PC-3 (cell line): ENCODE results near the gene STAT6. TPM values are rescaled to one million over a fixed set of nuclear protein-coding genes. Genes with fewer than 3 reads are reported as not detected.
A peak's percentile ranks its signal among the peaks of the same experiment; 100 is the strongest.

Source experiments
- ATAC-seq: fragments of 200-7000 bp; cut with Tn5 transposase; 2 replicates; pipeline ENCODE4 v1.9.1; 2020; ENCODE audit warnings: mild to moderate bottlenecking, moderate library complexity
- Bru-seq: library from RNA; stranded (reverse); fragments of 400-500 nt; gene quantifications from one replicate; lab custom pipeline; 2021; lab: Mats Ljungman, UMichigan
- BruChase-seq, 2 experiments: library from RNA; stranded (reverse); fragments of 400-500 nt; gene quantifications; one replicate each; lab custom pipeline; 2021; lab: Mats Ljungman, UMichigan
- BruUV-seq: library from RNA; stranded (reverse); fragments of 400-500 nt; replicated peaks from 2 replicates; lab custom pipeline; 2021; lab: Mats Ljungman, UMichigan
- CTCF ChIA-PET: fragments of 300-600 bp; sonication (Branson Sonifier 250); formaldehyde crosslinking; loops from one replicate; lab custom pipeline; 2022; ENCODE audit warnings: antibody characterized with exemption; lab: Charles Lee
- POLR2A ChIA-PET: fragments of 300-600 bp; sonication (Branson Sonifier 250); formaldehyde crosslinking; loops from one replicate; lab custom pipeline; 2022; ENCODE audit warnings: antibody characterized with exemption; ENCODE audit not compliant: unreplicated experiment; lab: Charles Lee
- DNase-seq: peaks from one replicate; pipeline ENCODE4 v3.0.0-alpha.2; 2015
- H2AFZ ChIP-seq: fragments of 300-600 bp; sonication (generic); 2 replicates; pipeline ENCODE4 v1.6.0; 2016; ENCODE audit warnings: antibody characterized with exemption, low read length
- H3F3A ChIP-seq: fragments of 300-600 bp; sonication (generic); one replicate; pipeline ENCODE4 v1.6.0; 2017; ENCODE audit warnings: antibody characterized with exemption, low read length, control low read depth, mild to moderate bottlenecking; ENCODE audit not compliant: unreplicated experiment
- H3K27ac ChIP-seq: fragments of 300-600 bp; sonication (generic); 2 replicates; pipeline ENCODE4 v1.5.1; 2016; ENCODE audit warnings: mild to moderate bottlenecking, low read length
- H3K27me3 ChIP-seq: fragments of 300-600 bp; sonication (generic); 2 replicates; pipeline ENCODE4 v1.6.1; 2016; ENCODE audit warnings: low read length, mixed read lengths
- H3K36me3 ChIP-seq: fragments of 300-600 bp; sonication (generic); 2 replicates; pipeline ENCODE4 v1.6.1; 2016; ENCODE audit warnings: low read depth, mixed run types, low read length, mixed read lengths
- H3K4me1 ChIP-seq: fragments of 300-600 bp; sonication (generic); 2 replicates; pipeline ENCODE4 v1.5.1; 2016; ENCODE audit warnings: low read length; ENCODE audit not compliant: insufficient read depth
- H3K4me2 ChIP-seq: fragments of 300-600 bp; sonication (generic); 2 replicates; pipeline ENCODE4 v1.6.0; 2016; ENCODE audit warnings: low read length
- H3K4me3 ChIP-seq: fragments of 300-600 bp; sonication (generic); 2 replicates; pipeline ENCODE4 v1.5.1; 2016; ENCODE audit warnings: mild to moderate bottlenecking, low read length, mixed read lengths
- H3K79me2 ChIP-seq: fragments of 300-600 bp; sonication (generic); 2 replicates; pipeline ENCODE4 v1.6.1; 2017; ENCODE audit warnings: low read length, mixed read lengths
- H3K9ac ChIP-seq: fragments of 300-600 bp; sonication (generic); 2 replicates; pipeline ENCODE4 v1.6.0; 2016; ENCODE audit warnings: mild to moderate bottlenecking, low read length
- H3K9me2 ChIP-seq: fragments of 300-600 bp; sonication (generic); replicated peaks from 2 replicates; pipeline ENCODE4 v1.6.1; 2016; ENCODE audit warnings: mixed run types, low read length, mixed read lengths
- H3K9me3 ChIP-seq: fragments of 300-600 bp; sonication (generic); 2 replicates; pipeline ENCODE4 v1.6.1; 2016; ENCODE audit warnings: low read length, mixed read lengths
- H4K20me1 ChIP-seq: fragments of 300-600 bp; sonication (generic); 2 replicates; pipeline ENCODE4 v1.6.1; 2016; ENCODE audit warnings: low read length, mixed read lengths
- EZH2 ChIP-seq: fragments of 300-600 bp; sonication (generic); IDR thresholded peaks from one replicate; pipeline ENCODE4 v1.6.1; 2017; ENCODE audit warnings: antibody characterized with exemption, mild to moderate bottlenecking, low read length; ENCODE audit not compliant: unreplicated experiment
- EZH2phosphoT487 ChIP-seq: fragments of 300-600 bp; sonication (generic); IDR thresholded peaks from 2 replicates; pipeline ENCODE4 v1.6.1; 2018; ENCODE audit warnings: mild to moderate bottlenecking, antibody characterized with exemption, low read length, borderline replicate concordance
- intact Hi-C: fragments of 100-400 bp; cut with micrococcal nuclease; formaldehyde crosslinking; loops from 2 replicates; pipeline ENCODE4 v1.9.0; 2023
- long read RNA-seq: library from polyadenylated mRNA; unstranded; transcript quantifications from one replicate; pipeline ENCODE4 v2.0.0, GENCODE V29; 2021; ENCODE audit not compliant: unreplicated experiment
- total RNA-seq: library from RNA; depleted of rRNA; stranded (reverse); fragments of >200 nt; gene quantifications from 2 replicates; pipeline ENCODE4 v1.2.3, GENCODE V29; 2014; rRNA removed
- TF ChIP-seq, protein P1 (sequence below): fragments of 300-600 bp; sonication (generic); conservative IDR thresholded peaks from 2 replicates; pipeline ENCODE4 v1.5.1; 2017; ENCODE audit warnings: antibody characterized with exemption, low read depth, mild to moderate bottlenecking, low read length

STAT6 gene, protein sequence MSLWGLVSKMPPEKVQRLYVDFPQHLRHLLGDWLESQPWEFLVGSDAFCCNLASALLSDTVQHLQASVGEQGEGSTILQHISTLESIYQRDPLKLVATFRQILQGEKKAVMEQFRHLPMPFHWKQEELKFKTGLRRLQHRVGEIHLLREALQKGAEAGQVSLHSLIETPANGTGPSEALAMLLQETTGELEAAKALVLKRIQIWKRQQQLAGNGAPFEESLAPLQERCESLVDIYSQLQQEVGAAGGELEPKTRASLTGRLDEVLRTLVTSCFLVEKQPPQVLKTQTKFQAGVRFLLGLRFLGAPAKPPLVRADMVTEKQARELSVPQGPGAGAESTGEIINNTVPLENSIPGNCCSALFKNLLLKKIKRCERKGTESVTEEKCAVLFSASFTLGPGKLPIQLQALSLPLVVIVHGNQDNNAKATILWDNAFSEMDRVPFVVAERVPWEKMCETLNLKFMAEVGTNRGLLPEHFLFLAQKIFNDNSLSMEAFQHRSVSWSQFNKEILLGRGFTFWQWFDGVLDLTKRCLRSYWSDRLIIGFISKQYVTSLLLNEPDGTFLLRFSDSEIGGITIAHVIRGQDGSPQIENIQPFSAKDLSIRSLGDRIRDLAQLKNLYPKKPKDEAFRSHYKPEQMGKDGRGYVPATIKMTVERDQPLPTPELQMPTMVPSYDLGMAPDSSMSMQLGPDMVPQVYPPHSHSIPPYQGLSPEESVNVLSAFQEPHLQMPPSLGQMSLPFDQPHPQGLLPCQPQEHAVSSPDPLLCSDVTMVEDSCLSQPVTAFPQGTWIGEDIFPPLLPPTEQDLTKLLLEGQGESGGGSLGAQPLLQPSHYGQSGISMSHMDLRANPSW
- total RNA-seq (20.8 and 28.4 TPM in 2 replicates), Bru-seq, nascent RNA (percentile 64 among the genes with signal in this experiment), BruChase-seq, experiment 1, labeled RNA remaining after a 6-hour chase (percentile 71 among the genes with signal in this experiment), BruChase-seq, experiment 2, labeled RNA remaining after a 2-hour chase (percentile 61 among the genes with signal in this experiment)
- long read RNA-seq, full-length matches to known transcripts, result 12 of 88 reads
- long read RNA-seq, partial matches to known transcripts, result 35 of 88 reads
- long read RNA-seq, other reads (novel, unspliced or antisense), result 41 of 88 reads

DNA sequence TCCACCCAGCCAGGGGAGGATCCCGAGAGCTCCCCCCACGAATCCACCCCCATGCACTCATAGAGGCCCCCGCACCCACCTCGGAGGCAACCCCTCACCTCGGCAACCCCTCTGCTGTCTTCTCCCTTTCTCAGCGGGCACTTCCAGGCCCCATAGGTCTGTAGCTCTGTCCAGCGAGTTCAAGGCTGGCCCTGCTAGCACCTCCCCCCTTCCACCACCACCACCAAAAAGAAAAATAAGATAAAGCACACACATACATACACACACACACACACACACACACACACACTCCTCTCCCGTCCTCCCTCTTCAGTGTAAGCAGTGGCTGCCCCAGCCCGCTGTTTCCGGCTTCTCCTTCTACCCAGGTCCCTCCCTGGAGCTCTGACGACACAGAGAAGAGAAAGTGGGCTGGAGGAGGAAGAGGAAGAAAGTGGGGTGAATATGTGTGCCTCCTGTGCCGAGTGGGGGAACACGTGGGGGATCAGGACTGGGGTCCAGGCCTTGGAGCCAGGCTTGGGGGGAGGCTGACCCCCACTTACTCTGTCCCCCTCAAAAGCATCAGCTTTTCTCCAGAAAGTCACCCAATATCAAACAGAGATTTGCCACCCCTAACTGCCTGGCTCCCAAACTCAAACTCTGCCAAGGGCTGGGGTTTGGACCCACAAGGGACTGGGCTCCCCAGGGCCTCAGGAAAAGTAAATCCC, at the start of gene STAT6:
Gene STAT6, minus strand, starts transcription at position 332 of the 704 bp plus-strand sequence. CDS start 3,084 bp downstream, outside the sequence.
- peak; percentile 59 for DNase-seq
- intact Hi-C loops, result loop anchor here (1.0 kb wide), 1 partner anchor 23 kb away; no protein-coding TSS in a partner anchor
- no peaks in the 10 kb centered on the region for H3K9me3 ChIP-seq
- POLR2A ChIA-PET, result interaction anchor here (0.7 to 1.5 kb wide), 4 partner anchors 23 to 564 kb away, joined by 3 to 6 read pairs (median 5); partner anchors contain the start of gene PTGES3
- peak within 1 kb of the TSS; percentile 82 for H3K27ac ChIP-seq
- CTCF ChIA-PET, result interaction anchor here (0.7 to 2.6 kb wide), 7 partner anchors 23 to 103 kb away, joined by 4 to 78 read pairs (median 10); partner anchors contain the start of genes NAB2, NEMP1 and TAC3
- peak; percentile 53 for ATAC-seq
- no peaks in the 10 kb centered on the region for H3K9me2 ChIP-seq
- peak within 1 kb of the TSS; percentile 95 for H3K4me2 ChIP-seq
- no peak for TF ChIP-seq EZH2phosphoT487
- TF ChIP-seq, protein P1, sequence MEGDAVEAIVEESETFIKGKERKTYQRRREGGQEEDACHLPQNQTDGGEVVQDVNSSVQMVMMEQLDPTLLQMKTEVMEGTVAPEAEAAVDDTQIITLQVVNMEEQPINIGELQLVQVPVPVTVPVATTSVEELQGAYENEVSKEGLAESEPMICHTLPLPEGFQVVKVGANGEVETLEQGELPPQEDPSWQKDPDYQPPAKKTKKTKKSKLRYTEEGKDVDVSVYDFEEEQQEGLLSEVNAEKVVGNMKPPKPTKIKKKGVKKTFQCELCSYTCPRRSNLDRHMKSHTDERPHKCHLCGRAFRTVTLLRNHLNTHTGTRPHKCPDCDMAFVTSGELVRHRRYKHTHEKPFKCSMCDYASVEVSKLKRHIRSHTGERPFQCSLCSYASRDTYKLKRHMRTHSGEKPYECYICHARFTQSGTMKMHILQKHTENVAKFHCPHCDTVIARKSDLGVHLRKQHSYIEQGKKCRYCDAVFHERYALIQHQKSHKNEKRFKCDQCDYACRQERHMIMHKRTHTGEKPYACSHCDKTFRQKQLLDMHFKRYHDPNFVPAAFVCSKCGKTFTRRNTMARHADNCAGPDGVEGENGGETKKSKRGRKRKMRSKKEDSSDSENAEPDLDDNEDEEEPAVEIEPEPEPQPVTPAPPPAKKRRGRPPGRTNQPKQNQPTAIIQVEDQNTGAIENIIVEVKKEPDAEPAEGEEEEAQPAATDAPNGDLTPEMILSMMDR, result no peak
- peaks cover 32% of the 10 kb centered on the region for H3K4me1 ChIP-seq
- peak within 1 kb of the TSS; percentile 74 for H3K9ac ChIP-seq
- no peaks in the 10 kb centered on the region for H3K79me2 ChIP-seq
- H2AFZ ChIP-seq, result peak within 1 kb of the TSS; percentile 74
- no TSS peak for BruUV-seq
- peak within 1 kb of the TSS; percentile 69 for H3K4me3 ChIP-seq
- no peaks in the 10 kb centered on the region for H3K36me3 ChIP-seq
- no peaks in the 10 kb centered on the region for H4K20me1 ChIP-seq
- no peaks in the 10 kb centered on the region for H3F3A ChIP-seq
- H3K27me3 ChIP-seq, result no peaks in the 10 kb centered on the region

DNA sequence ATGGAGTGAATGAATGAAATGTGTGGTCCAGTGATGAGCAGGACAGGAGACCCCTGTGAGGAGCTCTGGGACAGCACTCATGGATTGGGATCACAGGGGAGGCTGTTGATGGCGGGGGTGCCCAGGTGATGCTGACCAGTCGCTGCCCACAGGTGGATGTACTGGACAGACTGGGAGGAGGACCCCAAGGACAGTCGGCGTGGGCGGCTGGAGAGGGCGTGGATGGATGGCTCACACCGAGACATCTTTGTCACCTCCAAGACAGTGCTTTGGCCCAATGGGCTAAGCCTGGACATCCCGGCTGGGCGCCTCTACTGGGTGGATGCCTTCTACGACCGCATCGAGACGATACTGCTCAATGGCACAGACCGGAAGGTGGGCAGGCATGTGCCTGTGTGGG, 49.6 kb upstream of the STAT6 start:
- Histone ChIP-seq H3K27ac (no peak overlapping the region), H3K9me3 (no peaks in the 10 kb centered on the region), H3K9ac (no peak overlapping the region), H4K20me1 (no peaks in the 10 kb centered on the region), H3K4me2 (no peak overlapping the region), H3K9me2 (no peaks in the 10 kb centered on the region), H3K4me1 (peaks cover 10% of the 10 kb centered on the region), H3K79me2 (no peaks in the 10 kb centered on the region), H3F3A (no peaks in the 10 kb centered on the region), H2AFZ (no peak overlapping the region), H3K36me3 (no peaks in the 10 kb centered on the region), H3K4me3 (no peak overlapping the region), H3K27me3 (no peaks in the 10 kb centered on the region)
- ATAC-seq (no peak), DNase-seq (no peak)
- TF ChIP-seq EZH2 (no peak), EZH2phosphoT487 (no peak)
- TF ChIP-seq, protein P1, result no peak
- POLR2A ChIA-PET, result no interaction called here
- CTCF ChIA-PET, result no interaction called here
- no TSS peak for BruUV-seq
- intact Hi-C loops, result no loop called here
